OCI-LY3 (cell line): ENCODE data around the gene UBALD2.
"Not testable (repeated sequence)": the region's sequence is repeated elsewhere in the genome, so short reads cannot be mapped to it uniquely, and the experiment has no call there.

Experiments
- H2AFZ ChIP-seq: fragments of 200-600, 300-600 bp; shearing (Covaris generic); 2 replicates; pipeline ENCODE4 v1.6.0; 2014; ENCODE audit warnings: antibody characterized with exemption, low read depth, low read length
- H3K27ac ChIP-seq: fragments of 200-600, 300-600 bp; sonication (generic); 2 replicates; pipeline ENCODE4 v1.5.1; 2014; ENCODE audit warnings: mild to moderate bottlenecking, low read length, moderate library complexity, mixed read lengths
- H3K27me3 ChIP-seq: fragments of 200-600, 300-600 bp; sonication (generic); 2 replicates; pipeline ENCODE4 v1.6.1; 2014; ENCODE audit warnings: low read depth, low read length, mixed read lengths
- H3K36me3 ChIP-seq: fragments of 200-600, 300-600 bp; sonication (generic); replicated peaks from 2 replicates; pipeline ENCODE3; 2014; ENCODE audit warnings: low read depth, low read length, mixed read lengths
- H3K4me1 ChIP-seq: fragments of 300-600, 200-600 bp; sonication (generic); 2 replicates; pipeline ENCODE4 v1.6.1; 2014; ENCODE audit warnings: low read length, mixed read lengths
- H3K4me2 ChIP-seq: fragments of 200-600, 300-600 bp; sonication (generic); 2 replicates; pipeline ENCODE4 v1.6.1; 2014; ENCODE audit warnings: low read length, mixed read lengths
- H3K4me3 ChIP-seq: fragments of 300-600, 200-600 bp; sonication (generic); 2 replicates; pipeline ENCODE4 v1.5.1; 2014; ENCODE audit warnings: antibody characterized with exemption, mild to moderate bottlenecking, low read length, moderate library complexity
- H3K79me2 ChIP-seq: fragments of 300-600, 200-600 bp; shearing (Covaris generic); 2 replicates; pipeline ENCODE4 v1.6.1; 2014; ENCODE audit warnings: mild to moderate bottlenecking, low read length, mixed read lengths
- H3K9ac ChIP-seq: fragments of 300-600, 200-600 bp; shearing (Covaris generic); 2 replicates; pipeline ENCODE4 v1.6.0; 2014; ENCODE audit warnings: mild to moderate bottlenecking, low read length, moderate library complexity
- H3K9me3 ChIP-seq: fragments of 200-600, 300-600 bp; shearing (Covaris generic); 2 replicates; pipeline ENCODE4 v1.6.1; 2014; ENCODE audit warnings: low read length, mixed read lengths; ENCODE audit not compliant: insufficient read depth
- H4K20me1 ChIP-seq: fragments of 200-600, 300-600 bp; sonication (generic); 2 replicates; pipeline ENCODE4 v1.6.1; 2016; ENCODE audit warnings: low read length, mixed read lengths; ENCODE audit not compliant: insufficient read depth
- CTCF ChIP-seq: fragments of 200-600, 300-600 bp; sonication (generic); IDR thresholded peaks from 2 replicates; pipeline ENCODE4 v1.5.1; 2014; ENCODE audit warnings: antibody characterized with exemption, low read length, low read depth
- EZH2phosphoT487 ChIP-seq: fragments of 200-600 bp; shearing (Covaris generic); IDR thresholded peaks from 2 replicates; pipeline ENCODE4 v1.6.1; 2018; ENCODE audit warnings: antibody characterized with exemption, mixed run types, low read depth

The UBALD2 gene

GRCh38 chr17:76254275-76254674 is 10.9 kb upstream of the UBALD2 start:
- no peaks in the 10 kb centered on the region for H3K27me3 ChIP-seq
- TF ChIP-seq EZH2phosphoT487 (no peak), CTCF (no peak)
- no peaks in the 10 kb centered on the region for H3K9me3 ChIP-seq
- H3K27ac ChIP-seq: no peak overlapping the region
- no peaks in the 10 kb centered on the region for H3K36me3 ChIP-seq
- peaks cover 7% of the 10 kb centered on the region for H3K4me1 ChIP-seq
- no peak overlapping the region for H2AFZ ChIP-seq
- H3K4me2 ChIP-seq: no peak overlapping the region
- H3K9ac ChIP-seq: no peak overlapping the region
- H3K79me2 ChIP-seq: no peaks in the 10 kb centered on the region
- no peaks in the 10 kb centered on the region for H4K20me1 ChIP-seq
- H3K4me3 ChIP-seq: no peak overlapping the region

GRCh38 chr17:76255801-76256429 is 9.2 kb upstream of the UBALD2 start:
- Histone ChIP-seq H4K20me1 (no peaks in the 10 kb centered on the region), H3K9ac (no peak overlapping the region), H3K9me3 (no peaks in the 10 kb centered on the region), H3K27ac (no peak overlapping the region), H2AFZ (no peak overlapping the region), H3K79me2 (no peaks in the 10 kb centered on the region), H3K27me3 (no peaks in the 10 kb centered on the region), H3K36me3 (no peaks in the 10 kb centered on the region), H3K4me3 (no peak overlapping the region), H3K4me1 (peaks cover 11% of the 10 kb centered on the region), H3K4me2 (no peak overlapping the region)
- TF ChIP-seq CTCF: no peak

GRCh38 chr17:76256430-76257050 is 8.6 kb upstream of the UBALD2 start:
- H3K79me2 ChIP-seq, H4K20me1 ChIP-seq, H3K36me3 ChIP-seq, H3K27ac ChIP-seq, H2AFZ ChIP-seq, H3K9ac ChIP-seq, H3K27me3 ChIP-seq, H3K9me3 ChIP-seq, H3K4me2 ChIP-seq, H3K4me3 ChIP-seq: not testable (repeated sequence)
- peaks cover 15% of the 10 kb centered on the region for H3K4me1 ChIP-seq

- H4K20me1 ChIP-seq: no peaks in the 10 kb centered on the region
- no peak overlapping the region for H3K27ac ChIP-seq
- H2AFZ ChIP-seq: no peak overlapping the region
- no peak overlapping the region for H3K9ac ChIP-seq
- peaks cover 37% of the 10 kb centered on the region for H3K4me1 ChIP-seq
- TF ChIP-seq CTCF (no peak), EZH2phosphoT487 (no peak)
- H3K9me3 ChIP-seq: no peaks in the 10 kb centered on the region
- H3K4me3 ChIP-seq: no peak overlapping the region
- H3K4me2 ChIP-seq: no peak overlapping the region
- H3K79me2 ChIP-seq: peaks cover 9% of the 10 kb centered on the region
- H3K27me3 ChIP-seq: no peaks in the 10 kb centered on the region
- no peaks in the 10 kb centered on the region for H3K36me3 ChIP-seq
Observed at GRCh38 chr17:76260220-76260619, 4.9 kb upstream of the UBALD2 start.
